ENCODE results near the gene SULT1A2.

DNA sequence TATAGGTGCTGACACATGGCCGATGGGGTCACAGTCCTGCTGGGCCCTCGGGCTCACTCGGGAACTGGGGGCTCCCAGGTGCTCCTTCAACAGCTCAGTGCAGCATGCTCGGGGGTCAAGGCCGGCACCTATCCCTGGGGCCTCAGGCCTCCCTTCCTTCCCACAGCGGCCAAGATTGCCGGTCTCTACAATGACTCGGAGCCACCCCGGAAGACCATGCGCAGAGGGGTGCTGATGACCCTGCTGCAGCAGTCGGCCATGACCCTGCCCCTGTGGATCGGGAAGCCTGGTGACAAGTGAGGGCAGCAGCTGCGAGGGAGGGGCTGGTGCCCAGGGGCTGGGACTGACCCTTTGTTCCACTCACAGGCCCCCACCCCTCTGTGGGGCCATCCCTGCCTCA lies 6.9 kb downstream of the SULT1A2 start:
- TF ChIP-seq CTCF (IDR thresholded peaks at IDR 0.05; ENCODE audit: low read length) (no peak), EZH2phosphoT487 (IDR thresholded peaks at IDR 0.05; ENCODE audit: low read length) (no peak)
